Measurements from ENCODE around the gene LRP10.
"Not testable (repeated sequence)": the region's sequence is repeated elsewhere in the genome, so short reads cannot be mapped to it uniquely, and the experiment has no call there.

Gene LRP10

GRCh38 chr14:22871224-22872032 is at the start of gene LRP10:
TSS of gene LRP10 (plus strand) at chr14:22871740. CDS start at chr14:22872304, 564 bp downstream.
- peak; percentile 64 for DNase-seq (ENCODE audit: low read depth)

- DNase-seq (ENCODE audit: low read depth): no peak
Measured at GRCh38 chr14:22822016-22822570, 49.4 kb upstream of the LRP10 start.

- no peak for DNase-seq (ENCODE audit: low read depth)
Measured at GRCh38 chr14:22822571-22823098, 48.9 kb upstream of the LRP10 start.

- peak; percentile 90 for DNase-seq (ENCODE audit: low read depth)
Measured at GRCh38 chr14:22824711-22825359, 46.7 kb upstream of the LRP10 start.

- not testable (repeated sequence) for DNase-seq (ENCODE audit: low read depth)
Measured at GRCh38 chr14:22829076-22829660, 42.4 kb upstream of the LRP10 start.

GRCh38 chr14:22829661-22830442 is 41.7 kb upstream of the LRP10 start, which contains the start of gene MRPL52:
TSS of gene MRPL52 (plus strand) at chr14:22829887. CDS start at chr14:22829913, 26 bp downstream.
- no peak for DNase-seq (ENCODE audit: low read depth)

- DNase-seq (ENCODE audit: low read depth): no peak
Measured at GRCh38 chr14:22830443-22831010, 41.0 kb upstream of the LRP10 start.

GRCh38 chr14:22835505-22835904 is 36.0 kb upstream of the LRP10 start:
- DNase-seq (ENCODE audit: low read depth): no peak

- DNase-seq (ENCODE audit: low read depth): no peak
Measured at GRCh38 chr14:22836301-22837113, 35.0 kb upstream of the LRP10 start, which contains the start of gene MMP14. TSS of gene MMP14 (plus strand) at chr14:22836585. CDS start at chr14:22836818, 233 bp downstream.

GRCh38 chr14:22837114-22837749 is 34.3 kb upstream of the LRP10 start:
- DNase-seq (ENCODE audit: low read depth): no peak

GRCh38 chr14:22837750-22838538 is 33.6 kb upstream of the LRP10 start:
- DNase-seq (ENCODE audit: low read depth): no peak

GRCh38 chr14:22838631-22839041 is 32.9 kb upstream of the LRP10 start:
- DNase-seq (ENCODE audit: low read depth): no peak

GRCh38 chr14:22839159-22839779 is 32.3 kb upstream of the LRP10 start:
- no peak for DNase-seq (ENCODE audit: low read depth)

- no peak for DNase-seq (ENCODE audit: low read depth)
Measured at GRCh38 chr14:22841311-22841710, 30.2 kb upstream of the LRP10 start.

GRCh38 chr14:22841769-22842168 is 29.8 kb upstream of the LRP10 start:
- DNase-seq (ENCODE audit: low read depth): no peak

- no peak for DNase-seq (ENCODE audit: low read depth)
Measured at GRCh38 chr14:22842211-22843122, 29.1 kb upstream of the LRP10 start.
